HepG2 (cell line): ENCODE results near the gene S100G.

Experiments
- EP300 ChIP-seq, 3 experiments: sonication (generic) in 1 of 3; formaldehyde crosslinking in 1 of 3; IDR thresholded peaks; 2 replicates each; pipeline versions ENCODE4 v1.5.1 to v1.6.1; 2011 to 2020; ENCODE audit warnings: low read depth in 2 of 3, low read length in 2 of 3, borderline replicate concordance in 1 of 3, improper control_type of control experiment in 1 of 3, mild to moderate bottlenecking in 1 of 3, missing genetic modification reagents in 1 of 3, moderate library complexity in 1 of 3
- NCOA5 ChIP-seq: sonication (generic); formaldehyde crosslinking; IDR thresholded peaks from 2 replicates; pipeline ENCODE4 v1.4.0; 2020; ENCODE audit warnings: missing genetic modification reagents
- TCF7 ChIP-seq: sonication (generic); IDR thresholded peaks from 2 replicates; pipeline ENCODE4 v1.6.1; 2016; ENCODE audit warnings: antibody characterized with exemption, low read depth
- TF ChIP-seq, protein P1 (sequence below): sonication (generic); formaldehyde crosslinking; IDR thresholded peaks from 2 replicates; pipeline ENCODE4 v1.5.0; 2020; ENCODE audit warnings: mild to moderate bottlenecking, missing genetic modification reagents, moderate library complexity

- TF ChIP-seq, protein P1, sequence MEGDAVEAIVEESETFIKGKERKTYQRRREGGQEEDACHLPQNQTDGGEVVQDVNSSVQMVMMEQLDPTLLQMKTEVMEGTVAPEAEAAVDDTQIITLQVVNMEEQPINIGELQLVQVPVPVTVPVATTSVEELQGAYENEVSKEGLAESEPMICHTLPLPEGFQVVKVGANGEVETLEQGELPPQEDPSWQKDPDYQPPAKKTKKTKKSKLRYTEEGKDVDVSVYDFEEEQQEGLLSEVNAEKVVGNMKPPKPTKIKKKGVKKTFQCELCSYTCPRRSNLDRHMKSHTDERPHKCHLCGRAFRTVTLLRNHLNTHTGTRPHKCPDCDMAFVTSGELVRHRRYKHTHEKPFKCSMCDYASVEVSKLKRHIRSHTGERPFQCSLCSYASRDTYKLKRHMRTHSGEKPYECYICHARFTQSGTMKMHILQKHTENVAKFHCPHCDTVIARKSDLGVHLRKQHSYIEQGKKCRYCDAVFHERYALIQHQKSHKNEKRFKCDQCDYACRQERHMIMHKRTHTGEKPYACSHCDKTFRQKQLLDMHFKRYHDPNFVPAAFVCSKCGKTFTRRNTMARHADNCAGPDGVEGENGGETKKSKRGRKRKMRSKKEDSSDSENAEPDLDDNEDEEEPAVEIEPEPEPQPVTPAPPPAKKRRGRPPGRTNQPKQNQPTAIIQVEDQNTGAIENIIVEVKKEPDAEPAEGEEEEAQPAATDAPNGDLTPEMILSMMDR: no peak
- TF ChIP-seq TCF7 (no peak), NCOA5 (CRISPR knock-in tag) (no peak), EP300 (IDR thresholded peaks at IDR 0.05; ENCODE audit: low read depth in 2 of 2, low read length in 2 of 2) (no peak), EP300 (CRISPR knock-in tag; IDR thresholded peaks at IDR 0.05; ENCODE audit: borderline replicate concordance) (no peak)
These were observed at the start of gene S100G for GRCh38 chrX:16649858-16650257.
